ENCODE measurements around the gene TBC1D20. TPM values are rescaled to one million over a fixed set of nuclear protein-coding genes. Genes with fewer than 3 reads are reported as not detected.

TBC1D20 gene
- total and polyA plus RNA-seq, 2 donors (not counting 3 experiments of a cell fraction or from before 2014, with no cell fraction given): 34.3 to 36.1 TPM

DNA sequence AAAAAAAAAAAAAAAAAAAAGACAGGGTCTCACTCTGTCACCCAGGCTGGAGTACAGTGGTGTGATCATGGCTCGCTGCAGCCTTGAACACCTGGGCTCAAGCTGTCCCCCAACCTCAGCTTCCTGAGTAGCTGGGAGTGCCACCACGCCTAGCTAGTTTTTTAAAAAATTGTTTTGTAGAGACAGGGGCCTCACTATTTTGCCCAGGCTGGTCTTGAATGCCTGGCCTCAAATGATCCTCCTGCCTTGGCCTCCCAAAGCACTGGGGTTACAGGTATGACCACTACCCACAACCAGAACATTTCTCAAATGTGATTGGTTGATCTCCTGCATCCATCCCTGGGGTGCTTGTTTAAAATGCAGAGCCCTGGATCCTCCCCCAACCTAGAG lies 59.8 kb downstream of the TBC1D20 start:
- intact Hi-C loops (cut with micrococcal nuclease) (no loop called here), dilution Hi-C loops (cut with MboI; ENCODE audit: extremely low pct_ligation_motif_present, low sequenced_read_pairs) (no loop called here)
- no TSS peak for BruUV-seq (replicated peaks)
- no peak overlapping the region for H3K9ac ChIP-seq (replicated peaks; ENCODE audit: extremely low read depth, insufficient read depth, low read length)
- no peaks in the 10 kb centered on the region for H3K79me2 ChIP-seq (ENCODE audit: control insufficient read depth, insufficient read depth, low read length)
- no peak overlapping the region for H3K27ac ChIP-seq (ENCODE audit: insufficient read depth, low read depth, low read length)
- TF ChIP-seq EZH2 (IDR thresholded peaks at IDR 0.05; ENCODE audit: borderline replicate concordance, low read depth, low read length, severe bottlenecking) (no peak), MYC (IDR thresholded peaks at IDR 0.05; ENCODE audit: low read depth, low read length) (no peak), POLR2A (IDR thresholded peaks at IDR 0.05; ENCODE audit: low read depth, low read length) (no peak), FOS (IDR thresholded peaks at IDR 0.05; ENCODE audit: borderline replicate concordance, insufficient read depth, low read length) (no peak), GATA2 (IDR thresholded peaks at IDR 0.05; ENCODE audit: insufficient read depth, insufficient read length, low read depth, low read length) (no peak), JUN (IDR thresholded peaks at IDR 0.05; ENCODE audit: borderline replicate concordance, insufficient read depth, insufficient read length, low read depth) (no peak), CTCF (IDR thresholded peaks at IDR 0.05; ENCODE audit: extremely low read depth in 1 of 2, insufficient read depth in 1 of 2, low read depth in 1 of 2, low read length in 2 of 2) (no peak)
- TF ChIP-seq, protein P1, sequence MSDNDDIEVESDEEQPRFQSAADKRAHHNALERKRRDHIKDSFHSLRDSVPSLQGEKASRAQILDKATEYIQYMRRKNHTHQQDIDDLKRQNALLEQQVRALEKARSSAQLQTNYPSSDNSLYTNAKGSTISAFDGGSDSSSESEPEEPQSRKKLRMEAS (IDR thresholded peaks at IDR 0.05; ENCODE audit: insufficient read depth, insufficient read length): no peak
- POLR2A ChIA-PET: interaction anchor here (0.7 kb wide), 1 partner anchor 12 kb away, joined by 11 read pairs; no protein-coding TSS in a partner anchor
- FAIRE-seq: no peak
- H3K27me3 ChIP-seq (ENCODE audit: control insufficient read depth in 2 of 2, insufficient read depth in 2 of 2, low read length in 2 of 2): no peaks in the 10 kb centered on the region
- H3K4me3 ChIP-seq (replicated peaks in 1 of 3; ENCODE audit: insufficient read depth in 1 of 3, low read depth in 1 of 3, low read length in 3 of 3): no peak overlapping the region
- H3K4me2 ChIP-seq (ENCODE audit: insufficient read depth, low read length): no peak overlapping the region
- H2AFZ ChIP-seq (ENCODE audit: low read depth, low read length): no peak overlapping the region
- DNase-seq (ENCODE audit: low read depth, low spot score): no peak
- H3K36me3 ChIP-seq (ENCODE audit: control insufficient read depth in 2 of 2, extremely low read depth in 1 of 2, insufficient read depth in 2 of 2, low read length in 2 of 2): peaks cover 0 to 6% of the 10 kb centered on the region in 2 experiments
- H3K9me1 ChIP-seq (replicated peaks; ENCODE audit: control insufficient read depth, extremely low read depth, insufficient read depth, low read length): no peaks in the 10 kb centered on the region
- no peaks in the 10 kb centered on the region for H4K20me1 ChIP-seq (replicated peaks; ENCODE audit: control insufficient read depth, extremely low read depth, insufficient read depth, low read length)
- peaks cover 5% of the 10 kb centered on the region for H3K4me1 ChIP-seq (ENCODE audit: control insufficient read depth, extremely low read depth, insufficient read depth, low read length)
- H3K9me3 ChIP-seq (replicated peaks; ENCODE audit: control insufficient read depth, insufficient read depth, low read length): no peaks in the 10 kb centered on the region
- CTCF ChIA-PET: interaction anchor here (0.9 to 1.3 kb wide), 2 partner anchors 11 to 29 kb away, joined by 3 read pairs; no protein-coding TSS in a partner anchor
